GM21717 (cell line): Measurements from ENCODE around the gene CTBP2.

Experiments used
- ATAC-seq: cut with Tn5 transposase; IDR thresholded peaks from one replicate; pipeline ENCODE4 v1.9.1; 2021; ENCODE audit warnings: mild to moderate bottlenecking, moderate library complexity; ENCODE audit not compliant: unreplicated experiment

The CTBP2 gene

GRCh38 chr10:125147971-125148439 lies 12.4 kb downstream of the CTBP2 start:
- no peak for ATAC-seq

GRCh38 chr10:125146791-125147579 lies 13.4 kb downstream of the CTBP2 start:
- ATAC-seq: no peak

GRCh38 chr10:125145636-125146035 lies 14.7 kb downstream of the CTBP2 start:
- no peak for ATAC-seq

DNA sequence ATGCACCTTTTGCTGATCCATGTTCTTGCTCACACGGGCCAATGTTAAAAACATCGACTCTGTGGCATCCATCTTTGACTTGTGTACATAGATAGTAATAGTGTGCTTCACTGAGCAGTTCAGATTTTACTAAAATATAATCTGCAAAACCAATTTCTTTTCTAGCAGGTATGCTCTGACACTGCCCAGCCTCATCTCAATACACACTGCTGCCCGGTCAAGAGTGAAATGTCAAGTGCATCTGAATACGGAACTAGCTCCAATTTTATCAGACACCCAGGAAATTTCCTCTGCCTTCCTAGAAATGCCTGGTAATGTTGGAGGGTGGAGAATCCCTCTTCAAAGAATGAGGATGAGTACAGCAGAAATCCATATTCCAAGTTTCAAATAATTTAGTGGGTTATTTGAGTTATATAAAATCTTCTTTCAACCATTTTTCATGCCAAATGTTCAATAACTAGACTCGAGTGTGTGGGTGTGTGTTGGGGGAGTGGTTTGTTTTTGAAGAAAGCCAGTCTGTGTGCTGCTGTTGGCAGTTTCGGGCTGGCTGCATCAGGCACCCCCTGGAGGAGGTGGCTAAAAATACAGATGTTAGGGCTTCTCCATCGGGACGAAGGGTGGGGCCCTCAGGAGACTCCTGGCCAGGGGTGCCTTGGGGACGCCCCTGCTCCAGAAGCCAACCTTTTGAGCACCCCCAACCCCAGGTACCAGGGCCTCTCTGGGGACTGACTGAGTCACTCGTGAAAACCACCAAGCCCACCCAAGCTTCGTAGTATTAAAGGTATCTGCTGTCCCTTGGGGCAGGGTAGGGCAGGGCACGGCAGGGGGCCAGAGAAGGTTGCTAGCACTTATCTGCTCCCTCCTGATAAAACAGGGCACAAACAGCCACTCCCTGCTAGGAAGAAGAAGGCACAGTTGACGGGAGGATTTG lies 15.4 kb downstream of the CTBP2 start:
- ATAC-seq: no peak

DNA sequence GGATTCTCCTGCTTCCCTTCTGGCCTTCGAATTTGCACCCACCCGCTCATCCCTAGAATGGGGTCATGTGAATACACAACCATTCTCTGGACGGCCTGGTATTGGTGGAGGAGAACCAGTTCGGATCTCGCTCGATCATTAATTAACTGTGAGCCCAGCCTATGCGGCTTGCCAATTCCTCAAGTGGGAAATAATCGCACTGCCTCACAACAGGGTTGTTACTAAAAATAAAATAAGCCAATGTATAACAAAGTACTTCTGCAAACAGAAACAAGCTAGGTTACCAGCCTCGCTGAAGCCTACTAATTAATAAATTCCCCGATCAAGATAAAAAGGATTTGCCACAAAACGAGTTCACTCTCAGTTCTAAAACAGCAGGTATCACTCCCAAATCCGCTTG lies 16.2 kb downstream of the CTBP2 start:
- ATAC-seq: no peak

GRCh38 chr10:125142946-125143345 lies 17.4 kb downstream of the CTBP2 start:
- no peak for ATAC-seq

GRCh38 chr10:125141860-125142484 lies 18.4 kb downstream of the CTBP2 start:
- no peak for ATAC-seq

DNA sequence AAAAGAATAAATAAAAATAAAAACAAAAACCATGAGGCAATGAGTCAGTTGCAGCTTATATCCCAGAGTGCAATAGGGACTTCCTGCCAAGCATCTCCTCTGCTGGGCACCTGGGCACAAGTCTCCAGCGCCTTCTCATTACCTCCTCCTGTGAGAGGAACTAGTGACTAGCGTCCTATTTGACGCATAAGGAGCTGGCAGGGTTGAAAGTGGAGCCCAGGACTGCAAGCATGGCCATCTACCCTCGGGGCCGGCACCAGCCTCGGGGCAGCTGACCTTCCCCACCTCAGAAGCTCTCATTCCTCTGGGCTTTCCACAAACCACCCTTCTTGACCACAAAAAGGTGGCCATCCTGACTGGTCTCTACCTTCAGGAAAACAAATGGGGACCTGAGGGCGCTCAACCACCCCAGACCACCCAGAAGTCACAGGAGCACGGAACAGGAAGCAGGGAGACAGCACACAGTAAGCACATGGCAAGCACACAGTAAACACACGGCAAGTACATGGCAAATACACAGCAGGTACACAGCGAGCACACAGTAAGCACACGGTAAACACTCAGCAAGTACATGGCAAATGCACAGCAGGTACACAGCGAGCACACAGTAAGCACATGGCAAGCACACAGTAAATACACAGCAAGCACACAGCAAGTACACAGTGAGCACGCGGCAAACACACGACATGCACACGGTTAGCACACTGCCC lies 19.1 kb downstream of the CTBP2 start:
- no peak for ATAC-seq

- ATAC-seq: no peak
Observed at GRCh38 chr10:125140151-125140550, 20.2 kb downstream of the CTBP2 start.

DNA sequence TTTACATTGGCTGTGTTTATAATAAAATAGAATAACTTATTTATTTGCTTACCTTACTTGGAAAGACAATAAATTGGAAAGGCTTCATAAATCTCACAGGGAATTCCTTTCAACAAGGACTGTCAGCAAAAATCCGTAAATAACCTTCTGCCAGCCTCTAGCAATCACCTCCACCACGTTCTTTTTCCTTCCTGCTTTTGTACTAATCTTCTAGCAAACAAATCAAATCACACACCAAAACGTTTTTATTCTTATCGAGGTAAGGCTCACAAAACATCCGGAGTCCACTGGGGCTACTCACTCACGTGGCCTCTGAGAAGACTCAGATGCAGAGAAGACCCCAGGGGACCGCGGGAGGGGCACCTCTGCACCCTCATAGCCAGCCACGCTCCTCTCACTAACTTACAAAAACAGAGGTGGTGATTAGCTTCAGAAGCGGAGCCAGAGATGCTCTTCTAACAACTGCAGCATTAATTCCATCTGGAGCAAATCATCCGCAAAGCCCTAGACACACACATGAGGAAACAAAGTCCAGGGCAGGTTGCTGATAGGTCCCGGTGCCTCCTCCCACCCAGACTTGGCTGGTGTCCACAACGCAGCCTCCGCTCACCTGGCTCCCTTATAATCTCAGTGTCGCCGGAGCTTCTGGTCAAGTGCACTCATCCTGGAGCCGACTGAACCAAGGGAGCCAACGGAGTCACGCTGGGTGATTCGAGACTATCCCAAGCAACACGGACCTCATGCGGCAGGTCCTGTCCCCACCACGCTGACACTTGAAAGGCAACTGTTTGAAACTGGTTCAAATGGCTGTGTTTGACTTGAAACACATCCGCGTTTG lies 22.5 kb downstream of the CTBP2 start:
- ATAC-seq: no peak

- ATAC-seq: no peak
Observed at GRCh38 chr10:125136087-125136486, 24.3 kb downstream of the CTBP2 start.

- no peak for ATAC-seq
Observed at GRCh38 chr10:125135771-125136035, 24.7 kb downstream of the CTBP2 start.

DNA sequence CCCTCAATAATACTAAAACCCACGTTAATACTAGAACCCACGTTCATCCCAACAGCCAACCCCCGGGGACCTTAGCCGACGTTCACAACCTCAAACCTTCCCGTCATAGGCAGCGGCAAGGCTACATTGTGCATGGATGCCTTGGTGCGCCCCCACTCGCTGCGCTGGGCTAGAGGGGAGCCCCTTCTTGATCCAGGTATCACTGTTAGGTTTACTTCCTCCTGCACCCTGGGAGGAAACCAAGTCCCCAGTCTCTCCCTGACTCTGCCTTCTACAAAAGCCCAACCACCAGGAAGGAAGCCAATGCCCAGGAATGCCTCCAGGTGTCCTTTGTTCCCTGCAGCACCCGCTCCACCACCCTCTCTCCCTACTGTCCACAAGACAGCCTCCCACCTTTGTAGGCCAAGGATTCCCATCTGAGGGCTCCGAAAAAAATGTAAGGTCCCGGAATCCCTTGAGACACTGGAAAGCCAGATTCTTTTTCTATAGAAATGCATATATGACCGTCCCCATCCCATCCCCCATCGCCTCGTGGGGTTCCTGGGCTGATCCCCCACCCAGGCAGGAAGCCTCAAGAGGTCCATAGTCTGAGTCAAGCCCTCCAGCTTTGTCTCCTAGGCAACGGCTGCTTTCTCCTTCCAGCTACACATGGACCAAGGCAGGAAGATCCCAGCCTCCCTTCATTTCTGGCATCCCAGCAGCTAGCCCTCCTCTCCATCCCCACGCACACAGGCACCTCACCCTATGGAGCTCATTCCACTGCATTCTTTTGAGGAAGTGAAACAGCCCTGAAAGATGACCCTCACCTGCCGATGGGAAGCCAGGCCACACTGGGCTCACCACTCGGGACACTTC lies 25.2 kb downstream of the CTBP2 start:
- ATAC-seq: no peak

- ATAC-seq: no peak
Observed at GRCh38 chr10:125134483-125134848, 25.9 kb downstream of the CTBP2 start.

DNA sequence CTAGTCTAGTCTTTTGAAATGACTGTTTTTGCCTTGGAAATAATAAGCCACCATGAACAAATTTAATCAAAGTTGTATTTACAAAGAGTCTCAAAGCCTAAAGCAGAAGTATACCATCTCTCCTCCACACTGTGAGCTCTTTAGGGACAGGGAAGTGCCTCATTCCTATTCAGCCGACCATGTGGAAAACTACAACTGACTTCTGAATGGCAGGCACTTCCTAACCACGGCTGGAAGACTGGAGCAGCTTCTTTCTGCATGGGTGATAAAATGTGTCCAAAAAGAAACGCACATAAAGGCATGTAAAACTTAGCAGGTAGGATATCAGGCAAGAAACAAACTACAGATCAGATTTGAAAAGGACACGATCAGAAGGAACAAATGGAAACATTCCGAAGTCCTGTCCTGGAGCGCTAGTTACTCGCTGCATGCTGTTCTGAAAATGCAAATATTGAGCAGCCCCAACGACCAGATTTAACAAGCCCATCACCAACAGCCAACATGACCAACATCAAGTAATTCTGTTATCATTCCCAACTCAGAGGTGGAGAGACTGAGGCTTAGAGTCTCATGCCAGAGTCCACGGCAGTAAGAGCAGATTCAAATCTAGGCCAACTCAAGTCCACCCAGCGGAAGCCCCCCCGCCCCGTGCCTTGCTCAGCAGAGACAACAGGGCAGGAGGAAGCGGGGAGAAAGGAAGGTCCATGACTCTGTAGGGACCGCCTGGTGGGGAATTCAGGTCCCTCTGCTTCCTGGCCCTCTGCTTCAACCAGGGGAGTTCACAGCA lies 26.5 kb downstream of the CTBP2 start:
- ATAC-seq: no peak

- ATAC-seq: no peak
Observed at GRCh38 chr10:125132344-125132743, 28.0 kb downstream of the CTBP2 start.

DNA sequence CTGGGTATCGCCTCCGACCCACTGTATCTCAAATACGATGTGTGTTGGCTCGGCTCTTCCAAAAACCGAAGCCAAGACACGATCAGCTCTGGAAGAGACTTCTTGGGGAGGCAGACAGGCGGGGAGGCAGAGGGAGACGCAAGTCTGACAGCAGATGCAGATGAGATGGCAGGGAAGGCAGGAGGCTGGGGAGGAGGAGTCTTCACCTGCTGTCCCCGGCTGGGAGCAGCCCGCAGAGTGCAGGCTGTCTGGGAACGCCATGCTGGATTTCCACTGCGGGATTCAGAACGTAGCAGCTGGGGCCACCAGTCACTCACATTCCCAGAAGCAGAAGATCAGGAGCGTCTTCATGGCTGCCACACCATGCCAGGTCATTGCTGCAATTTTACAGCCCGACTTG lies 29.4 kb downstream of the CTBP2 start:
- no peak for ATAC-seq

DNA sequence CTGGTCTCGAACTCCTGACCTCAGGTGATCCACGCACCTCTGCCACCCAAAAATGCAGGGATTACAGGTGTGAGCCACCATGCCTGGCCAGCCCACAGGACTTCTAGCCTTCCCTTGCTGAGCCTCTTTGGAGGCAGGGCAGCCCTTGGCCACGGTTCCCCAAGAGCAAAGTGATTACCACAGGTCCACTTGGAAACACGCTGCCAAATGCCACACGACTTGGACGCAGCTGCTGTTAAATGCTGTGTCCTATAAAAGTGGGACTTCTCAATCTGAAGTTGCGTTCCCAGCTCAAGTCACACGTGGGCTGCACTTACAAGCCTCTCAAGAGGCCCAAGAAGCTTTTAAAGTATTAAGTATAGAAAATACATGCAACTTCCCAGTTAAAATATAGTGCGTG lies 30.1 kb downstream of the CTBP2 start:
- no peak for ATAC-seq

DNA sequence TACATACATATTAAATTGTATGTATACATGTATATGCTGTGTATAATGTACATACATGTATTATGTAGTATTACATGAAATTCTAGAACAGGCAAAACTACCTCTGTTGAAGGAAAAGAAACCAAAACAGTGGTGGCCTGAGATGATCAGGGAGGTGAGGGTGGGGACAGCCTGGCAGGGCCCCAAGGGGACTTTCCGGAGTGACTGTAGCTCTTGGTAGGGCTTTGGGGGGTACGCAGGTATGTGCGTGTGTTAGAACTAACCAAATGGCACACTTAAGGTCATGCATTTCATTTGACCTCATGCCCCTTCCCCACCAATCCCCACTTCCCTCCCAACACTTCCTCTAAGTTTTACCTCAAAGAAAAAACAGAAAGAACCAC lies 31.3 kb downstream of the CTBP2 start:
- ATAC-seq: no peak
